ENCODE results near the gene PCSK6.

GRCh38 chr15:101394056-101394630 is 95.4 kb downstream of the PCSK6 start:
- TF ChIP-seq CTCF (IDR thresholded peaks at IDR 0.05; ENCODE audit: insufficient read depth, low read length, poor library complexity, severe bottlenecking), result no peak
- TF ChIP-seq EZH2phosphoT487 (conservative IDR thresholded peaks at IDR 0.05; ENCODE audit: low read length), result no peak
